ENCODE measurements around the gene VWA2.
"Not testable (repeated sequence)": the region's sequence is repeated elsewhere in the genome, so short reads cannot be mapped to it uniquely, and the experiment has no call there.

The VWA2 gene

GRCh38 chr10:114326795-114327194 lies 87.7 kb downstream of the VWA2 start:
- DNase-seq, result no peak

- DNase-seq, result no peak
Observed at GRCh38 chr10:114327537-114328440, 88.7 kb downstream of the VWA2 start.

GRCh38 chr10:114328441-114328812 lies 89.4 kb downstream of the VWA2 start:
- no peak for DNase-seq

DNA sequence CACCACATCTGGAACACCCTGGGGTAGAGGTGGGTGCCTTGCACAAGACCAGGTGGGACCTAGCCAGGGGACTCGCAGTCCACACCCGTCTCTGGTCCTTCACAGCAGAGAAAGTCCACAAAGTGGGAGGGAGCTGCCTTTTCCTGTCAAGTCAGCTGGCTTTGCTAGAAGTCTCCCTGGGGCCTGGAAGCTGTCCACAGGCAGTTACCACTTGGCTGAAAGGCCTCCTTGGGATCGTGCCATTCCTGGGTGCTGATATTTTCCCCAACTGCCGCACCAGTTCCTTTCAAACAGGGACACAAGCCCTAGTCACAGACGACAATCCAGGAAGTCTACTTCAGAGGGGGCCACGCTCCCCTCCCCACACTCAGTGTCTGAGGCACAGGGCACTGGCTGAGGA lies 89.8 kb downstream of the VWA2 start:
- no peak for DNase-seq

DNA sequence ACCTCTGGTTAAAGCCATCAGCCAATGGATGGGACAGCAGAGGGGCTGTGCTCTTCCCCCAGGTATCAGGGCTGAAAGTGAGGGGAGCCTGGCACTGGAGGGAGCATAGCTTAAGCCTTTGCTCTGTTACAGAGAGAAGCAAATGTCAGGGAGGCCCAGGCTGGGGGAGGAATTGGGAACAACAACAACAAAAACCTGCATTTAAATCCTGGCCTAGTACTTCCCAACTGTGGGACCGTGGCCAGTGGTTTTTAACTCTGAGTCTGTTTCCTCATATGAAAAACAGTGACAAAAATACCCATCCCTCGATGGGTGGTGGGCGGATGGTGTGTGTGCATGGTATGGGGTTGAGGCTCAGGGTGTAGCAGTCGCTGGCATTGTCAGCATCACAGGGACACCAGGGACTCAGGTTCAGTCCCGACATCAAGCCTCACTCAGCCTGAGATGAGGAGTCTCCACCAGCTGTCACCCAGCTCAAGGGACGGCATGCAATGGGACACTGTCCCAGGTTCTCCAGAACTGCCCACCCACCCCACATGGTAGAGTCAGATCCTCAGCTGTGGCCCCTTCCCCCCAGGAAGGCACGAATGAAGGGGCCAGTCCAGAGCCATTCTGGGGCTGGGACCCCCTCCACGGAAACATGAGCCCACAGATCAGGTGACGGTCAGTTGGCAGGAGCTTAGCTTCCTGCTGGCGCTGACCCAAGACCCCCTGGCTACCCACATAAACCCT lies 90.7 kb downstream of the VWA2 start:
- DNase-seq, result no peak

GRCh38 chr10:114332301-114333192 lies 93.5 kb downstream of the VWA2 start:
- DNase-seq, result no peak

DNA sequence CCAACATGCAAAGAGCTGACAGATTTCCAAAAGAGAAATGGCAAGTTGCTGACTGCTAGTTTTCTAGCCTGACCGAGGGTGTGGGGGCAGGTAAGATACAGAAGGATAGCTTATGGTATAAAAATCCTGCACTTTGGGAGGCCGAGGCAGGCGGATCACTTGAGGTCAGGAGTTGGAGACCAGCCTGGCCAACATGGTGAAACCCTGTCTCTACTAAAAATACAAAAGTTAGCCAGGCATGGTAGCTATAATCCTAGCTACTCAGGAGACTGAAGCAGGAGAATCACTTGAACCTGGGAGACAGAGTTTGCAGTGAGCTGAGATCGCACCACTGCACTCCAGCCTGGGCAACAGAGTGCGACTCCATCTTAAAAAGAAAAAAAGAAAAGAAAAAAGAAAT lies 94.4 kb downstream of the VWA2 start:
- DNase-seq, result not testable (repeated sequence)

DNA sequence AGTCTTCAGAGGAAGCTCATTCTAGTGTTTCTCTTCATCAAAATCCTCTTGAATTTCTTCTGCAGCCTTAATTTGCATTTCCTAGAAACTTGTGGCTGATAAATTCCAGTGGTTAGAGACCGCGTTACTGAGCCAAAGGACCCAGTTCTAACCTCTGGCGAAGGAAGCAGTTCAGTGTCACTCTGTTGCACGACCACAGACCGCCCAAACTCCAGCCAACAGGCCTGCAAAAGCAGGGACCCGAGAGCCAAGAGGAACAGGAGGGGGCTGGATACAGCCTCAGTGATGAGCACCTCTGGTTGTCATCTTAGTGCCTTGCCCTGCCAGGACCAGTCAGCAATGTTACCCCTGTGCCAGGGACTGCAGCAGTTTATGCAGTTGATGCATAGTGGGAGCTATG lies 95.2 kb downstream of the VWA2 start:
- DNase-seq, result no peak

DNA sequence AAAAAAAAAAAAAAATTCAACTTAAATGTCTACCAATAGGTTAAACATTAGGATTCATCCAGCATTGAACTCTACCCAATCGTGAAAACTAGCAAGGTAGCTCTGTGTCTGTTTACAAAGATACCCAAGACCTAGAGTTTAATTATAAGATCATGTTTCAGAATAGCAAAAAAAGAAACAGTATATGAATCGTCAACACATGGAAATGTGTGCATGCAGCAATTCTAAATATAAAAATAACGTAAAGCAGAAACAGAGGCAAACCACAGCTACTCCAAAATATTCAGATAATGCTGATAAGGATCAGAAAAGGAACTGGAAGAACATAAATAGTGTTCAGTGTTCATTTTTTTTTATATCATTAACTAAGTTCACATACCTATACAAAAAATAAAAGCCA lies 96.6 kb downstream of the VWA2 start:
- no peak for DNase-seq

- DNase-seq, result no peak
Observed at GRCh38 chr10:114336823-114337509, 97.9 kb downstream of the VWA2 start.

DNA sequence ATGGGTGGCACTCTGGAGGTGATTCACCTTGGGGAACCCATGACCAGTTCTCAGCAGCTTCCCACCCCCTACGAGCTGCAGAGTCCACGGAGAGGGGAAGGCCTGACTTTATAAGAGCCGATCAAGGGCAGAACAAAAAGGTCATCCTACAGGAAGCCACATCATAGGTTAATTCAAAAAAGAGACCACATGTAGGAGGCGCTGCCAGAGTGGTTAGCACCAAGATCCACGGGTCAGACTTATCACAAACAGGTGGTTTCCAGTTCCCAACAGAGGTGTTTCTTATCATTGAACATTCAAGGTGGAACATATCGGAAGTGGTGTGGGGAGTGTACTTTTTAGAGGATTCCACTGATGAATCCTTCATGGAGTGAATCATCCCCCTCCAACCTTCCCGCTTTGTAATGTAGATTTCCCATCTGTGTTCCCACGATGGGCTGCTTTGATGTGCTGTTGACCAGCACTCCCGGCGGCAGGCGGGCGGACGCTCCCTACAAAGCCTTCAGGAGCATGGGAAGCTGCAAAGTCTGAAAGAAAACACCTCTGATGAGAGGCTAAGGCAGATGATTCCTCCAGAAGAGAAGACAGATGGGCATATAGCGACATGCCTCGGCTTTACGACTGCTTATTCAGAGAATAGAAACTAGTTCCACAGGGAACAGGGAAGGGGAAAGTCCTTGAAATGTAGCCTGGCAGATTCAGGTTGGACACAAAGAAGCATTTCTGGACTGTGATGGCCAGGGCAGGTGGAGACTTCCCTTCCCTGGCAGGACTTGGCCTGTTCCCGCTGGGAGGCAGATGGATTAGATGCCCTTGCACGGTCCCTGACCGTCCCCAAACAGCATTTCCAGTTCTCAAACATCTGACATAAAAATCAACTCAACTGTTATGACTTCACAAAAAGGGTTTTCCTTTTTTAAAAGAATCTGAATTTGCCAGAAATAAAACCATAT lies 98.7 kb downstream of the VWA2 start:
- DNase-seq, result no peak

GRCh38 chr10:114340816-114341215 lies 101.8 kb downstream of the VWA2 start:
- no peak for DNase-seq

Data from NCI-H1092 treated with DMSO at 0.1 percent for 48 hours (cell line).